ENCODE results near the gene WNT9A.
"Not testable (repeated sequence)": the region's sequence is repeated elsewhere in the genome, so short reads cannot be mapped to it uniquely, and the experiment has no call there.

The WNT9A gene, protein sequence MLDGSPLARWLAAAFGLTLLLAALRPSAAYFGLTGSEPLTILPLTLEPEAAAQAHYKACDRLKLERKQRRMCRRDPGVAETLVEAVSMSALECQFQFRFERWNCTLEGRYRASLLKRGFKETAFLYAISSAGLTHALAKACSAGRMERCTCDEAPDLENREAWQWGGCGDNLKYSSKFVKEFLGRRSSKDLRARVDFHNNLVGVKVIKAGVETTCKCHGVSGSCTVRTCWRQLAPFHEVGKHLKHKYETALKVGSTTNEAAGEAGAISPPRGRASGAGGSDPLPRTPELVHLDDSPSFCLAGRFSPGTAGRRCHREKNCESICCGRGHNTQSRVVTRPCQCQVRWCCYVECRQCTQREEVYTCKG

DNA sequence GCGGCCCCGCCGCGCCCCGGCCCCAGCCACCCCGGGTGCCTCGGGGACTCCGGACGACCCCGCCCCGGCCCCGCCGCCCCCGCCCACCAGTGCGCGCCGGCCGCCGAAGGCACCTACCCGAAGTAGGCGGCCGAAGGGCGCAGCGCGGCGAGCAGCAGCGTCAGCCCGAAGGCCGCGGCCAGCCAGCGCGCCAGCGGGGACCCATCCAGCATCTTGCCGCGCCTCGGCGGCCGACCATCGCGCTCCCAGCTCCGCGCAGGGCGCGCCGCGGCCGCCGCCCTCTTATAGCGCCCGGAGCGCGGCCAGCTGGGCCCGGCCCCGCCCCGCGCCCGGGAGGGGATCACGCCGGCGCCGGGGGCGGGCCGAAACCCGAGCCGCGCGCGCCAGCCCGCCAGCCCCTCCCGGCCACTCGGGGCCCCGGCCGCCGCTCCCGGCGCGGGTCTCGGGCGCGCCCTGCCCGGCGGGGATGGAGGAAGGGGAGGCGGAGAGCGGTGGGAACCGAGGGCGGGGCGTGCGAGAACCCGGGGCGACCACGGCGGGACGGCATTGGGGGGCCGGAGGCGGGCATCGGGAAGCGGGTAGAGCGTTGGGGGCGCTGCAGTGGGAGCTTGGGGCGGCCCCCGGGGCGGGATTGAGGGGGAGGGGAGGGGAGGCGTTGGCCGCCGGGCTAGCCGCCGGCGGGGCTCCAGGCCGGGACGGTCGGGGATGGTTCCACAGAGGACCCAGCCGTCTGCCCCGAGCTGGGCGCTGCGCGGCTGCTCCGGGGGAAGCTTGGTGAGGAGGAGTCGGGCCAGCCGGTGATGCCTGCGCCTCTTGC is at the start of gene WNT9A:
TSS of gene WNT9A (minus strand) at position 257 of the 817 bp plus-strand sequence. CDS start at position 212, 45 bp downstream.
- H3K4me3 ChIP-seq (ENCODE audit: low read length), result peak within 1 kb of the TSS; percentile 69
- peak within 1 kb of the TSS; percentile 100 for H3K27ac ChIP-seq (ENCODE audit: low read depth, low read length)
- H3K27me3 ChIP-seq (ENCODE audit: control insufficient read depth, insufficient read depth, low read length), result peaks cover 5% of the 10 kb centered on the region
- no peaks in the 10 kb centered on the region for H3K36me3 ChIP-seq (ENCODE audit: control insufficient read depth, insufficient read depth, low read length)
- peaks cover 38% of the 10 kb centered on the region for H3K4me1 ChIP-seq (ENCODE audit: control insufficient read depth, insufficient read depth, low read length)
- no peak within 1 kb of the TSS for H3K9ac ChIP-seq (ENCODE audit: low read length)

DNA sequence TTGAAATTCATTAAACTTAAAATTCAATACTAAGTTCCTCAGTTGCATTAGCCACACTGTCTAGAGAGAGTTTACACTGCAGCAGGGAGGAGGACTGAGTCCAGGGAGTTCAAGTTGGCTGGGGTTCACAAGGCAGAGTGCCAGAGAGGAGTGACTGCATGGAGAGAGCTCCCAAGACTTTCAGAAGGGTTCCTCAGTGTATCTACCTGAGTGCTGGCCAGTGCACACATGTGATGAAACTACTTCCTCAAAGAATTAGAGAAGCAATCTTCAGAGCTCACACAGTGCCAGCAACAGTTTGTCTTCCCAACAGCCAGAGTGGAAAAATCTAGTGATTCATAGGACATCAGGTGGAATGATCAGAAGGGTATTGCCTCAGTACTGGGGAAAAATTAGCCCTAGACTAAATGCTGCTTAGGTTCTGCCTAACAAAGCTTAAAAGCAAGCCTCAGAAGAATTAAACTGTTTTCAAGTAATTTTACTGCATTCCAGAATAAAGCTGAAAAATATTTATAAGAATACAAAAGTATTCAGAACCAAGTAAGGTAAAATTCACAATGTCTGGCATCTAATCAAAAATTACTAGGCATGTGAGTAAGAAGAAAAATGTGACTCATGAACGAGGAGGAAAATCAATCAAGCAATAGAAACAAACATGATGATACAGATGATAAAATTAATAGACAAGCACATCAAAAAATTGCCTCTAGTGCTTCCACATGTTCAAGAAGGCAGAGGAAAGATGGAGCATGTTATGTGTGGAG is 48.6 kb upstream of the WNT9A start:
- no peak overlapping the region for H3K4me3 ChIP-seq (ENCODE audit: low read length)

DNA sequence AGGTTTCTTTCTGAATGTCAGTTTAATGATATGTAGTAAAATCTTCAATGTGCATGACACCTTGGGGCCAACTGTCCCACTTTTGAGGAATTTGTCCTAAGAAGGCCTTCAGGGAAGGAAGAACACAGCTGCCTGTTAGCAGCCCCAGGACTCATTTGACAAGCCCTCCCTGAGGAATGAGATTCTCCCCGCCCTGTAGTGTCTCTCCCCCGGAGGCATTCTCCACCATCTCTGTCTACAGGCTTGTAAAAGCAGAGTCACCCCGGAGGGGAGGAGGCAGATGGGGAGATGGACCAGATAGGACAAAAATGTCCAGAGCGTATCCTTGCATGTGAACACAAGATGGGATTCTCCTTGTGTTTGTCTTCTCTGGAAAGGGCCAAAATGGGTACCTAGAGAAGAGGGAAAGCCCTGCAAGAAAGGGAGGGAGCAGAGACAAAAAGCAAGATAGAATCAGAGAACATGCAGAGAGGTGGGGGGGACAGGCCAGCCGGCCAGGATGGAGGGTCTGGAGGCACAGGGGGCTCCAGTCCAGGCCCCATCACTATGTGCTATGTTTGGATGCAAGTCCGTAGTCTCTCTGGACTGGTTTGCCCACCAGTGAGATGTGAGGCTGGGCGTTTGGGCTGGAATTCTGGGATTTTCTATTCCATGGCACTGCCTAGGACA is 47.0 kb upstream of the WNT9A start:
- H3K9ac ChIP-seq (ENCODE audit: low read length), result no peak overlapping the region
- H3K27ac ChIP-seq (ENCODE audit: low read depth, low read length), result no peak overlapping the region
- H3K36me3 ChIP-seq (ENCODE audit: control insufficient read depth, insufficient read depth, low read length), result no peaks in the 10 kb centered on the region
- H3K4me1 ChIP-seq (ENCODE audit: control insufficient read depth, insufficient read depth, low read length), result no peaks in the 10 kb centered on the region
- H3K27me3 ChIP-seq (ENCODE audit: control insufficient read depth, insufficient read depth, low read length), result no peaks in the 10 kb centered on the region
- H3K4me3 ChIP-seq (ENCODE audit: low read length), result no peak overlapping the region

More for the DNA sequence above, 48.6 kb upstream of the WNT9A start:
- Histone ChIP-seq H3K27ac (ENCODE audit: low read depth, low read length) (no peak overlapping the region), H3K9ac (ENCODE audit: low read length) (no peak overlapping the region), H3K36me3 (ENCODE audit: control insufficient read depth, insufficient read depth, low read length) (no peaks in the 10 kb centered on the region), H3K27me3 (ENCODE audit: control insufficient read depth, insufficient read depth, low read length) (no peaks in the 10 kb centered on the region), H3K4me1 (ENCODE audit: control insufficient read depth, insufficient read depth, low read length) (no peaks in the 10 kb centered on the region)

DNA sequence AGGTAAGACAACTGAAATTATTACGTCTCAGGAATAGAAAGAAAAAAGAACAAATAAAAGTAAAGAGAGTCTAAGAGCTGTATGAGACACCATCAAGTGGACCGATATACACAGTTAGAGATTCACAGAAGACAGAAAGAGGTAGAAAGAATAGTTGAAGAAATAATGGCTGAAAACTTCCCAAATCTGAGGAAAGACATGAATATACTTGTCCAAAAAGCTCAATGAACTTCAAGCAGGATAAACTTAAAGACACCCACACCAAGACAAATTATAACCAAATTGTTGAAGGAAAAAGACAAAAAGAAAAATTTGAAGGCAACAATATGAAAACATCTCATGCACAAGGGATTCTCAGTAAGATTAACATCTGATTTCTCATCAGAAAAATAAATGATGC is 39.4 kb upstream of the WNT9A start:
- Histone ChIP-seq H3K27ac (ENCODE audit: low read depth, low read length) (no peak overlapping the region), H3K9ac (ENCODE audit: low read length) (no peak overlapping the region), H3K4me1 (ENCODE audit: control insufficient read depth, insufficient read depth, low read length) (no peaks in the 10 kb centered on the region), H3K4me3 (ENCODE audit: low read length) (no peak overlapping the region), H3K27me3 (ENCODE audit: control insufficient read depth, insufficient read depth, low read length) (no peaks in the 10 kb centered on the region), H3K36me3 (ENCODE audit: control insufficient read depth, insufficient read depth, low read length) (no peaks in the 10 kb centered on the region)

DNA sequence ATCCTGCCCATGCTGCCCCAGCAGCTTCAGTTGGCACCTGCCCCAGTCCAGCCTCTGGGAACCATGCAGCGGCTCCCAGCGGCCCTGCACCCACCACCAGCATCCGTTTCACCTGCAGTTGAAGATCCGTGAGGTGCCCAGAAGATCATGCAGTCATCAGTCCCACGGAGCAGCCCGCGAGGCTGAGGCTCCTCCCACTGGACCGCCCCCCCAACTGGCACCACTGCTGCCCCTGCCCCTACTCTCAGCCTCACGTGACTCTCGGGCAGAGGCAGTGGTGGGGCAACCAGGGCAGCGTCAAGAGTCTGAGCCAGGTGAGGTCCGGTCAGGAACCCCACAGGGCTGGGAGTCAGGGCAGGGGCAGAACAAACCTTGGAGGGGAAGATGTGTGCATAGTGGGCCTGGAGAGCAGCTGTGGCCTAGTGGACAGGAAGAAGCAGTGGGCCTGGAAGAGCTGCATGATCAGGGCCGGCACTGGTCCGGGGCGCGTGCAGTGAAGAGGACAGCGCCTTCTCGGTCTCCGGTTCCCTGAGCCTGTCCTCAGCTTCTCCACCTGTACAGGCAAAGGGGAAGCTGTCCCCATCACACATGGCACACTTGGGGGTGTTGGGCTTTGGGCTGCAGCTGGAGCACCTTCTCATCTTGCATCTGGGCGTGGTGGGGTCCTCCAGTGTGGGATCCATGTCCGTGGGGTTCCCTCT is 28.0 kb upstream of the WNT9A start:
- not testable (repeated sequence) for H3K9ac ChIP-seq (ENCODE audit: low read length); H3K4me3 ChIP-seq (ENCODE audit: low read length); H3K27me3 ChIP-seq (ENCODE audit: control insufficient read depth, insufficient read depth, low read length); H3K36me3 ChIP-seq (ENCODE audit: control insufficient read depth, insufficient read depth, low read length); H3K4me1 ChIP-seq (ENCODE audit: control insufficient read depth, insufficient read depth, low read length); H3K27ac ChIP-seq (ENCODE audit: low read depth, low read length)

DNA sequence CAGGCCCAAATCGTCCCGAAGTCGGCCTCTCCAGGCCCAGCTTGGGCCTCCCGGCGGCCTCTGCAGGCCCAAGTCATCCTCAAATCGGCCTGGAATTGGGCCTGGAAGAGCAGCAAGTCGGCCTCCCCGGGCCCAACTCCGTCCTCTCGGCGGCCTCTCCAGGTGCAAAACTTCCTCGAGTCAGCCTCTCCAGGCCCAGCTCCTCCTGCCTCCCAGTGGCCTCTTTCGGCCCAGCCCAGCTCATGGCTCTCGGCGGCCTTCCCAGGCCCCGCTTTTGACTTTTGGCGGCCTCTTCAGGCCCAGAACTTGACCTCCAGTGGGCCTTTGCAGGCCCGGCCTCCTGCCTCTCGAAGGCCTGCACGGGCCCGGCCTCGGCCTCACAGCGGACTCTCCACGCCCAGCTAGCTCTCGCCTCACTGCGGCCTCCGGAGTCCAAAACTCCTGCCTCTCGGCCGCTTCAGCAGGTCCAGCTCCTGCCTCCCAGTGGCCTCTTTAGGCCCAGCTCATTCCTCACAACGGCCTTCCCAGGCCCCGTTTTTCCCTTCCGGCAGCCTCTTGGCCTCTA is 26.1 kb upstream of the WNT9A start:
- H3K27me3 ChIP-seq (ENCODE audit: control insufficient read depth, insufficient read depth, low read length); H3K27ac ChIP-seq (ENCODE audit: low read depth, low read length); H3K4me1 ChIP-seq (ENCODE audit: control insufficient read depth, insufficient read depth, low read length); H3K9ac ChIP-seq (ENCODE audit: low read length); H3K36me3 ChIP-seq (ENCODE audit: control insufficient read depth, insufficient read depth, low read length); H3K4me3 ChIP-seq (ENCODE audit: low read length): not testable (repeated sequence)

DNA sequence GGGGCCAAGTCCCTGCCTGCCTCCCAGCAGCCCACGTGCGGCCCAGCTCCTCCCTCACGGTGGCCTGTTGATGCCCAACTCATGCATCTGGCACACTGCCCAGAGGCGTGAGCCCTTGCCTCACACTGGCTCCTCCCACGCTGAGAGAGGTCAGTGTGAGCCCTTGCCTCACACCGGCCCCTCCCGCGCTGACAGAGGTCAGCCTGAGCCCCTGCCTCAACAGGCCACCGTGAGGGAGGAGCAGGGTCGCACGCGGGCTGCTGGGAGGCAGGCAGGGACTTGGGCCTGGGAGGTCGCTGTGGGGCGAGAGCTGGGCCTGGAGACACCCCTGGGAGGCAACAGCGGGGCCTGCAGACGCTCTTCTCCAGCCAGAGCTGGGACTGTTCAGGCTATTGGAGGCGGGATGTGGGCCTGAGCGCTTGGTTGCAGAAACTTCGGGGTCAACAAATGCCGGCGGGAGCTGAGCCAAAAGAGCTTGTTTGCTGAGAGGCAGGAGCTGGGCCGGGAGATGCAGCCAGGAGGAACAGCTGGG is 25.2 kb upstream of the WNT9A start:
- not testable (repeated sequence) for H3K4me3 ChIP-seq (ENCODE audit: low read length); H3K9ac ChIP-seq (ENCODE audit: low read length); H3K27me3 ChIP-seq (ENCODE audit: control insufficient read depth, insufficient read depth, low read length); H3K27ac ChIP-seq (ENCODE audit: low read depth, low read length); H3K4me1 ChIP-seq (ENCODE audit: control insufficient read depth, insufficient read depth, low read length); H3K36me3 ChIP-seq (ENCODE audit: control insufficient read depth, insufficient read depth, low read length)

DNA sequence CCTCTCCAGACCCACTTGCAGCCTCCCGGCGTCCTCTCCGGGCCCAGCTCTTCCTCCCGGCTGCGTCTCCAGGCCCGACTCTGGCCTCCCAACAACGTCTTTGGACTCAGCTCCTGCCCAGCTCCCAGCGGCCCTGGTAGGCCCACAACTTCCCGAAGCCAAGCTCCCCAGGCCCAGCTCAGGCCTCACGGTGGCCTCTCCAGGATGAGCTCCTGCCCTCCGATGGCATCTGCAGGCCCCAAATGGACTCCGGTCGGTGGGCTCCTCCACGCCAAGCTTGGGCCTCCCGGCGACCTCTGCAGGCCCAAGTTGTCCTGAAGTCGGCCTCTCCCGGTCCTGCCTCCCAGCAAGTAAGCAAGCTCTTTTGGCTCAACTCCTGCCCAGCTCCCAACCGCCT is 24.5 kb upstream of the WNT9A start:
- H3K27me3 ChIP-seq (ENCODE audit: control insufficient read depth, insufficient read depth, low read length); H3K27ac ChIP-seq (ENCODE audit: low read depth, low read length); H3K4me1 ChIP-seq (ENCODE audit: control insufficient read depth, insufficient read depth, low read length); H3K36me3 ChIP-seq (ENCODE audit: control insufficient read depth, insufficient read depth, low read length); H3K4me3 ChIP-seq (ENCODE audit: low read length); H3K9ac ChIP-seq (ENCODE audit: low read length): not testable (repeated sequence)

DNA sequence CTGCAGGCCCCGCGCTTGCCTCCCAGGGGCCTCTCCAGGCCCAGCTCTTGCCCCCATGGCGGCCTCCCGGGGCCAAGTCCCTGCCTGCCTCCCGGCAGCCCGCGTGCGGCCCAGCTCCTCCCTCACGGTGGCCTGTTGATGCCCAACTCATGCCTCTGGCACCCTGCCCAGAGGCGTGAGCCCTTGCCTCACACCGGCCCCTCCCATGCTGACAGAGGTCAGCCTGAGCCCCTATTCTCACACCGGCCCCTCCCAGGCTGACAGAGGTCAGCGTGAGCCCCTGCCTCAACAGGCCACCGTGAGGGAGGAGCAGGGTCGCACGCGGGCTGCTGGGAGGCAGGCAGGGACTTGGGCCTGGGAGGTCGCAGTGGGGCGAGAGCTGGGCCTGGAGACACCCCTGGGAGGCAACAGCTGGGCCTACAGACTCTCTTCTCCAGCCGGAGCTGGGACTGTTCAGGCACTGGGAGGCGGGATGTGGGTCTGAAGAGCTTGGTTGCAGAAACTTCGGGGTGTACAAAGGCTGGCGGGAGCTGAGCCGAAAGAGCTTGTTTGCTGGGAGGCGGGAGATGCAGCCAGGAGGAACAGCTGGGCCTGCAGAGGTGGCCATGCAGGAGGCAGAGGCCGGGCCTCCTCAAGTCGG is 24.0 kb upstream of the WNT9A start:
- not testable (repeated sequence) for H3K36me3 ChIP-seq (ENCODE audit: control insufficient read depth, insufficient read depth, low read length); H3K4me3 ChIP-seq (ENCODE audit: low read length); H3K4me1 ChIP-seq (ENCODE audit: control insufficient read depth, insufficient read depth, low read length); H3K9ac ChIP-seq (ENCODE audit: low read length); H3K27me3 ChIP-seq (ENCODE audit: control insufficient read depth, insufficient read depth, low read length); H3K27ac ChIP-seq (ENCODE audit: low read depth, low read length)

DNA sequence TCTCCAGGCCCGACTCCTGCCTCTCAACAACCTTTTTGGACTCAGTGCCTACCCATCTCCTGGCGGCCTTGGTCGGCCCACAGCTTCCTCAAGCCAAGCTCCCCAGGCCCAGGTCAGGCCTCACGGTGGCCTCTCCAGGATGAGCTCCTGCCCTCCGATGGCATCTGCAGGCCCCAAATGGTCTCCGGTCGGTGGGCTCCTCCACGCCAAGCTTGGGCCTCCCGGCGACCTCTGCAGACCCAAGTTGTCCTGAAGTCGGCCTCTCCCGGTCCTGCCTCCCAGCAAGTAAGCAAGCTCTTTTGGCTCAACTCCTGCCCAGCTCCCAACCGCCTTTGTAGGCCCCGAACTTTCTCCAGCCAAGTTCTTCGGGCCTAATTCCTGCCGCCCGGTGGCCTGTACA is 23.5 kb upstream of the WNT9A start:
- not testable (repeated sequence) for H3K36me3 ChIP-seq (ENCODE audit: control insufficient read depth, insufficient read depth, low read length); H3K4me1 ChIP-seq (ENCODE audit: control insufficient read depth, insufficient read depth, low read length); H3K27ac ChIP-seq (ENCODE audit: low read depth, low read length); H3K4me3 ChIP-seq (ENCODE audit: low read length); H3K9ac ChIP-seq (ENCODE audit: low read length); H3K27me3 ChIP-seq (ENCODE audit: control insufficient read depth, insufficient read depth, low read length)

Measured in rectal smooth muscle tissue (tissue), 1 donor.